Measurements from ENCODE around the gene RPS24.
"Not testable (repeated sequence)": the region's sequence is repeated elsewhere in the genome, so short reads cannot be mapped to it uniquely, and the experiment has no call there.

RPS24 gene

GRCh38 chr10:78045237-78045636 lies 11.6 kb downstream of the RPS24 start:
- DNase-seq (ENCODE audit: low read depth, low spot score) = no peak
- no peak overlapping the region for H3K4me3 ChIP-seq (ENCODE audit: low read length)

DNA sequence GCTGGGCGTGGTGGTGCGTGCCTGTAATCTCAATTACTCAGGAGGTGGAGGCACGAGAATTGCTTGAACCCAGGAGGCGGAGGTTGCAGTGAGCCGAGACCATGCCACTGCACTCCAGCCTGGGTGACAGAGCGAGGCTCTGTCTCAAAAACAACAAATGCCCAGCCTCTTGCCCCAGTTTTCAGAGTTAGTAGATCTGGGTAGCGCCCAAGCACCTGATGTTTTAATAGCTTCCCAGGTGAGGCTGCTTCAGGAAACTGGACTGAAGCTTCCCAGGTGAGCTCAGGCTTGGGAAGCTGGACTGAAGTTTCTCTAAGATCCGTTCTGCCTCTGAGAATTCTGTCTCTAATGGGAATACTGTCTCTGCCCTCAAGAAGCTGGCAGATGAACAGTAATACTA lies 12.2 kb downstream of the RPS24 start:
- no peak for DNase-seq (ENCODE audit: low read depth, low spot score)
- no peak overlapping the region for H3K4me3 ChIP-seq (ENCODE audit: low read length)

GRCh38 chr10:78046711-78047269 lies 13.1 kb downstream of the RPS24 start:
- H3K4me3 ChIP-seq (ENCODE audit: low read length) = no peak overlapping the region
- no peak for DNase-seq (ENCODE audit: low read depth, low spot score)

GRCh38 chr10:78047314-78047891 lies 13.7 kb downstream of the RPS24 start:
- DNase-seq (ENCODE audit: low read depth, low spot score) = peak; percentile 80
- H3K4me3 ChIP-seq (ENCODE audit: low read length) = no peak overlapping the region

- no peak overlapping the region for H3K4me3 ChIP-seq (ENCODE audit: low read length)
- no peak for DNase-seq (ENCODE audit: low read depth, low spot score)
Measured at GRCh38 chr10:78049851-78050250, 16.2 kb downstream of the RPS24 start.

- no peak for DNase-seq (ENCODE audit: low read depth, low spot score)
- no peak overlapping the region for H3K4me3 ChIP-seq (ENCODE audit: low read length)
Measured at GRCh38 chr10:78053211-78053868, 19.7 kb downstream of the RPS24 start.

DNA sequence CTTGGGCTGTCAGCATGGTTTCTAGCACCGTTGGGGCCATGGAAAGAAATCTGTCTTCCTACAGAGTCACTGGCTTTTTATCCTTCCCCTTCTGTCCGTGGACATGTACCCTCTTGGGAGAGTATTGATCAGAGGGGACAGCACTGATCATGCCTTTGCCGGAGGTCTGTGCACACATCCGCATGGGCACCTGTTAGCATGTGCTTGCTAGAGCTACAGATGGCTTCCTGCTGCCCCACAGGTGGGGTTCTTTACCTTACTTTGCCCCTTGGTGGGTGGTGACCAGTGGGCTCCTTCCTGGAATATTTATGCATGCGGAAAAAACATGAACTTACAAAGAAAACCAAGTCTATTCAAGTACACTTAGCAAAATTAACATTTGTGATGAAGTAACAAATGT lies 24.9 kb downstream of the RPS24 start:
- no peak overlapping the region for H3K4me3 ChIP-seq (ENCODE audit: low read length)

GRCh38 chr10:78059906-78060702 lies 26.4 kb downstream of the RPS24 start:
- H3K4me3 ChIP-seq (ENCODE audit: low read length) = no peak overlapping the region
- DNase-seq (ENCODE audit: low read depth, low spot score) = no peak

More for the DNA sequence above, 24.9 kb downstream of the RPS24 start:
- no peak for DNase-seq (ENCODE audit: low read depth, low spot score)

GRCh38 chr10:78062296-78062695 lies 28.6 kb downstream of the RPS24 start:
- peak overlapping the region; percentile 20 for H3K4me3 ChIP-seq (ENCODE audit: low read length)
- peak; percentile 95 for DNase-seq (ENCODE audit: low read depth, low spot score)

DNA sequence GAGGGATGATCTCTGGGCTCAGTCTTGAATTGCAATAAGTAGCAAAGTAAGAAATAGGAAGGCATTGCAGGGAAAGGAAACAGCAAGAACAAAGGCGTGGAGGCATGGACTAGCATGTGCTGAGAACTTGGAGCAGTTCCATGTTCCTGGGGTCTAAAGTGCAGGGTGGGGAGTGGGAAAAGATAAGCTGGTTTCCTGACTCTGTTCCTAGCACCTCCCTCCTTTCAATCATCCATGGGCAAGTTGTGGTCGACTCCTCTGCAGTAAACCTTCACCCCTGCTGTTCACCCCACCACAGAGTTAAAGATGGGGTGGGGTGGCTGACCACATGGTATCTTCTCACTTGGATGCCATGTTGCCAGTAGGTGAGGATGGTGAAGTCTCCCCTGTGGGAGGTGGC lies 29.6 kb downstream of the RPS24 start:
- H3K4me3 ChIP-seq (ENCODE audit: low read length) = no peak overlapping the region

DNA sequence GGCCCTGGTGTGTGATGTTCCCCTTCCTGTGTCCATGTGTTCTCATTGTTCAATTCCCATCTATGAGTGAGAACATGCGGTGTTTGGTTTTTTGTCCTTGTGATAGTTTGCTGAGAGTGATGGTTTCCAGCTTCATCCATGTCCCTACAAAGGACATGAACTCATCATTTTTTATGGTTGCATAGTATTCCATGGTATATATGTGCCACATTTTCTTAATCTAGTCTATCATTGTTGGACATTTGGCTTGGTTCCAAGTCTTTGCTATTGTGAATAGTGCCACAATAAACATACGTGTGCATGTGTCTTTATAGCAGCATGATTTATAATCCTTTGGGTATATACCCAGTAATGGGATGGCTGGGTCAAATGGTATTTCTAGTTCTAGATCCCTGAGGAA lies 31.3 kb downstream of the RPS24 start:
- not testable (repeated sequence) for H3K4me3 ChIP-seq (ENCODE audit: low read length); DNase-seq (ENCODE audit: low read depth, low spot score)

More for the DNA sequence above, 29.6 kb downstream of the RPS24 start:
- peak; percentile 48 for DNase-seq (ENCODE audit: low read depth, low spot score)

- DNase-seq (ENCODE audit: low read depth, low spot score) = peak; percentile 93
- no peak overlapping the region for H3K4me3 ChIP-seq (ENCODE audit: low read length)
Measured at GRCh38 chr10:78065611-78066010, 31.9 kb downstream of the RPS24 start.

GRCh38 chr10:78066012-78066411 lies 32.3 kb downstream of the RPS24 start:
- H3K4me3 ChIP-seq (ENCODE audit: low read length) = no peak overlapping the region
- no peak for DNase-seq (ENCODE audit: low read depth, low spot score)

GRCh38 chr10:78066728-78067430 lies 33.2 kb downstream of the RPS24 start:
- no peak overlapping the region for H3K4me3 ChIP-seq (ENCODE audit: low read length)
- DNase-seq (ENCODE audit: low read depth, low spot score) = no peak

DNA sequence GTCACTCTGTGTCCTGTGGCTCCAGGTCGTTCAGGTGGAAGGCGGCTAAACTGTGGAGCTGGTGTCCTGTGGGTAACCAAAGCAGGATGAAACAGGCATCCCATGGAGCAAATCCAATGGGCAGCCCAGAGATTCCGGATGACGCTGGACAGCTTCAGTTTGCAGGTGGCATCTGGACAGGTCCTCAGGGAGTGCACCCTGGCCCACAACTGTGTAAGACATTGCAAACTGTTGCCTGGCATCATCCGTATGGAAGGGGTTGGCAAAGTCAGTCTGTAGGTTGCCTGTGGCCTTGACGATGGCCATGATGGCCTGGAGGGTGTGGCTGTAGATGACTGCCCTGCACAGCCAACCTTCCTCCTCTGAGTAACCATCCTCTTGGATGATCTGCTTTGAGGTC lies 35.5 kb downstream of the RPS24 start:
- no peak for DNase-seq (ENCODE audit: low read depth, low spot score)
- no peak overlapping the region for H3K4me3 ChIP-seq (ENCODE audit: low read length)

DNA sequence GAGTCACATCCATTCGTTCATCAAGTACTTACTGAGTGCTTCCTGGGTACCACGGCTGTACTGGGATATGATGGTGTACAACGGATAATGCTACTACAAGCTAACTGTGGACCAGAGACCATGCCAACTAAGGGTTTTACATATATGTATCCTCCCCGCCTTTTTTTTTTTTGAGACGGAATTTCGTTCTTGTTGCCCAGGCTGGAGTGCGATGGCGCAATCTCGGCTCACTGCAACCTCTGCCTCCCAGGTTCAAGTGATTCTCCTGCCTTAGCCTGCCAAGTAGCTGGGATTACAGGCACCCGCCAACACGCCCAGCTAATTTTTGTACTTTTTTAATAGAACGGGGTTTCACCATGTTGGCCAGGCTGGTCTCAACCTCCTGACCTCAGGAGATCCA lies 36.4 kb downstream of the RPS24 start:
- not testable (repeated sequence) for H3K4me3 ChIP-seq (ENCODE audit: low read length); DNase-seq (ENCODE audit: low read depth, low spot score)

GRCh38 chr10:78070726-78071125 lies 37.1 kb downstream of the RPS24 start:
- H3K4me3 ChIP-seq (ENCODE audit: low read length) = no peak overlapping the region
- no peak for DNase-seq (ENCODE audit: low read depth, low spot score)

- H3K4me3 ChIP-seq (ENCODE audit: low read length) = no peak overlapping the region
- DNase-seq (ENCODE audit: low read depth, low spot score) = no peak
Measured at GRCh38 chr10:78071140-78071856, 37.6 kb downstream of the RPS24 start.

- no peak overlapping the region for H3K4me3 ChIP-seq (ENCODE audit: low read length)
Measured at GRCh38 chr10:78071857-78072179, 38.2 kb downstream of the RPS24 start.

More at GRCh38 chr10:78071857-78072179, 38.2 kb downstream of the RPS24 start:
- no peak for DNase-seq (ENCODE audit: low read depth, low spot score)

Measured in Jurkat, Clone E6-1 (cell line).